Neuronal stem cell (in vitro differentiated cells): Measurements from ENCODE around the gene TXLNA.
A peak's percentile ranks its signal among the peaks of the same experiment; 100 is the strongest.

Experiments
- DNase-seq: peaks from one replicate; pipeline ENCODE4 v3.0.0-alpha.2; 2013; ENCODE audit warnings: low spot score
- H2AFZ ChIP-seq: one replicate; pipeline ENCODE4 v1.6.1; 2013; ENCODE audit warnings: mild to moderate bottlenecking, low read length, inconsistent platforms
- H2AK5ac ChIP-seq: 2 replicates; pipeline ENCODE4 v1.6.1; 2013; ENCODE audit warnings: low read depth, mild to moderate bottlenecking, inconsistent platforms, low read length, moderate library complexity, mixed read lengths
- H2BK120ac ChIP-seq: 2 replicates; pipeline ENCODE4 v1.6.1; 2013; ENCODE audit warnings: low read depth, mild to moderate bottlenecking, inconsistent platforms, low read length, moderate library complexity, mixed read lengths
- H2BK12ac ChIP-seq: one replicate; pipeline ENCODE4 v1.6.1; 2013; ENCODE audit warnings: low read length, inconsistent platforms
- H2BK15ac ChIP-seq: 2 replicates; pipeline ENCODE4 v1.6.1; 2013; ENCODE audit warnings: mild to moderate bottlenecking, low read length, inconsistent platforms, mixed read lengths
- H2BK5ac ChIP-seq: one replicate; pipeline ENCODE4 v1.6.1; 2013; ENCODE audit warnings: inconsistent platforms, mild to moderate bottlenecking, low read length, moderate library complexity
- H3K14ac ChIP-seq: one replicate; pipeline ENCODE4 v1.6.1; 2013; ENCODE audit warnings: low read length, inconsistent platforms
- H3K18ac ChIP-seq: 2 replicates; pipeline ENCODE4 v1.6.1; 2013; ENCODE audit warnings: low read length, inconsistent platforms
- H3K23ac ChIP-seq: 2 replicates; pipeline ENCODE4 v1.6.1; 2013; ENCODE audit warnings: low read depth, mild to moderate bottlenecking, mixed read lengths, low read length, inconsistent platforms; ENCODE audit not compliant: poor library complexity
- H3K27ac ChIP-seq: replicated peaks from 3 replicates; pipeline ENCODE4 v1.5.1; 2013; ENCODE audit warnings: low read length, inconsistent platforms
- H3K27me3 ChIP-seq, 3 experiments: 2 replicates each; pipeline ENCODE4 v1.6.1; 2013; ENCODE audit warnings: low read length in 3 of 3, mild to moderate bottlenecking in 2 of 3, inconsistent platforms in 1 of 3, low read depth in 1 of 3, mixed read lengths in 1 of 3, moderate library complexity in 1 of 3; ENCODE audit not compliant: control insufficient read depth in 3 of 3, insufficient read depth in 3 of 3
- H3K36me3 ChIP-seq, 2 donors: replicated peaks in 1 of 2; 2 replicates each; pipeline ENCODE4 v1.6.1; 2013; ENCODE audit warnings: low read length in 2 of 2; ENCODE audit not compliant: control insufficient read depth in 2 of 2, insufficient read depth in 2 of 2
- H3K4ac ChIP-seq: 2 replicates; pipeline ENCODE4 v1.6.1; 2013; ENCODE audit warnings: inconsistent platforms, mild to moderate bottlenecking, low read length, moderate library complexity
- H3K4me1 ChIP-seq, 2 donors: 1 replicate in 1 of 2; 2 replicates in 1 of 2; pipeline ENCODE4 v1.6.1; 2013; ENCODE audit warnings: low read length in 2 of 2, low read depth in 1 of 2; ENCODE audit not compliant: control insufficient read depth in 2 of 2, insufficient read depth in 1 of 2
- H3K4me2 ChIP-seq: one replicate; pipeline ENCODE4 v1.6.1; 2013; ENCODE audit warnings: mild to moderate bottlenecking, low read length, inconsistent platforms; ENCODE audit not compliant: insufficient read depth, poor library complexity, severe bottlenecking
- H3K4me3 ChIP-seq, 2 donors: 2 replicates each; pipeline ENCODE4 v1.5.1; 2013; ENCODE audit warnings: low read length in 2 of 2, mild to moderate bottlenecking in 2 of 2, inconsistent platforms in 1 of 2, moderate library complexity in 1 of 2
- H3K79me1 ChIP-seq: one replicate; pipeline ENCODE4 v1.6.1; 2013; ENCODE audit warnings: low read depth, mild to moderate bottlenecking, inconsistent platforms, low read length, moderate library complexity
- H3K9ac ChIP-seq: one replicate; pipeline ENCODE4 v1.6.1; 2013; ENCODE audit warnings: mild to moderate bottlenecking, low read depth, low read length, inconsistent platforms; ENCODE audit not compliant: poor library complexity
- H3K9me3 ChIP-seq, 2 donors: replicated peaks in 1 of 2; 2 replicates each; pipeline versions ENCODE3 to v1.6.1; 2013; ENCODE audit warnings: low read length in 2 of 2, mild to moderate bottlenecking in 2 of 2, inconsistent platforms in 1 of 2, low read depth in 1 of 2, mixed read lengths in 1 of 2, moderate library complexity in 1 of 2; ENCODE audit not compliant: control insufficient read depth in 2 of 2, insufficient read depth in 1 of 2
- H4K8ac ChIP-seq: one replicate; pipeline ENCODE4 v1.6.1; 2013; ENCODE audit warnings: low read depth, mild to moderate bottlenecking, inconsistent platforms, low read length, moderate library complexity
- H4K91ac ChIP-seq: one replicate; pipeline ENCODE4 v1.6.1; 2013; ENCODE audit warnings: low read length, low read depth, mild to moderate bottlenecking, inconsistent platforms; ENCODE audit not compliant: poor library complexity
- WGBS, 2 donors: extraction: QIAGEN DNeasy Blood & Tissue Kit; methylation state at CpG; one replicate each; pipeline ENCODE4 v1.1.7; 2013; ENCODE audit warnings: missing lambda C conversion rate in 2 of 2, mixed read lengths in 1 of 2; ENCODE audit not compliant: insufficient read length in 2 of 2, insufficient replicate concordance in 1 of 2; ENCODE audit errors: extremely low coverage in 2 of 2; 5-methylcytosine and 5-hydroxymethylcytosine counted together

Gene TXLNA

GRCh38 chr1:32182060-32182459 is 2.6 kb downstream of the TXLNA start:
- Histone ChIP-seq H4K91ac (no peak overlapping the region), H2AK5ac (no peak overlapping the region), H3K4me3 (no peak overlapping the region), H3K27me3 (no peaks in the 10 kb centered on the region), H2BK120ac (no peak overlapping the region), H3K27ac (no peak overlapping the region), H3K4me1 (peaks cover 11 to 15% of the 10 kb centered on the region in 2 donors), H3K18ac (no peak overlapping the region), H2BK12ac (no peak overlapping the region), H3K14ac (no peak overlapping the region), H3K23ac (no peak overlapping the region), H3K4ac (no peak overlapping the region), H2BK15ac (no peak overlapping the region), H4K8ac (no peak overlapping the region), H3K36me3 (peaks cover 27 to 60% of the 10 kb centered on the region in 2 donors), H3K9ac (no peak overlapping the region), H3K79me1 (peaks cover 11% of the 10 kb centered on the region), H3K9me3 (no peaks in the 10 kb centered on the region), H2BK5ac (no peak overlapping the region), H3K4me2 (no peak overlapping the region), H2AFZ (no peak overlapping the region)
- DNase-seq, result no peak
- no CpG with 5 or more reads among the region's 6 CpGs for WGBS, 2 donors

- Histone ChIP-seq H3K36me3 (peaks cover 46 to 86% of the 10 kb centered on the region in 2 donors), H2BK5ac (no peak overlapping the region), H2AK5ac (no peak overlapping the region), H3K4me3 (peak overlapping the region in 1 of 2 donors; percentile 49), H2BK12ac (no peak overlapping the region), H2BK15ac (no peak overlapping the region), H3K27me3 (no peaks in the 10 kb centered on the region), H3K79me1 (peaks cover 11% of the 10 kb centered on the region), H3K9ac (no peak overlapping the region), H3K23ac (no peak overlapping the region), H2AFZ (no peak overlapping the region), H4K8ac (no peak overlapping the region), H3K4me1 (peaks cover 7 to 8% of the 10 kb centered on the region in 2 donors), H3K27ac (no peak overlapping the region), H2BK120ac (no peak overlapping the region), H3K9me3 (no peaks in the 10 kb centered on the region), H3K14ac (no peak overlapping the region), H3K4ac (no peak overlapping the region), H3K4me2 (no peak overlapping the region), H4K91ac (no peak overlapping the region), H3K18ac (no peak overlapping the region)
- no peak for DNase-seq
Observed at GRCh38 chr1:32184650-32185049, 5.2 kb downstream of the TXLNA start.

GRCh38 chr1:32186077-32186476 is 6.6 kb downstream of the TXLNA start:
- Histone ChIP-seq H2AK5ac (no peak overlapping the region), H3K9me3 (no peaks in the 10 kb centered on the region)

GRCh38 chr1:32186491-32186890 is 7.0 kb downstream of the TXLNA start:
- peaks cover 0 to 1% of the 10 kb centered on the region in 2 donors for H3K4me1 ChIP-seq
- H3K27me3 ChIP-seq, result no peaks in the 10 kb centered on the region
- peaks cover 2% of the 10 kb centered on the region for H3K79me1 ChIP-seq
- H2BK12ac ChIP-seq, result no peak overlapping the region
- H3K9me3 ChIP-seq, result no peaks in the 10 kb centered on the region
- H4K8ac ChIP-seq, result no peak overlapping the region
- H2BK5ac ChIP-seq, result no peak overlapping the region
- H3K9ac ChIP-seq, result no peak overlapping the region
- H3K18ac ChIP-seq, result no peak overlapping the region
- no peak overlapping the region for H3K14ac ChIP-seq
- H2AFZ ChIP-seq, result no peak overlapping the region
- H3K4ac ChIP-seq, result no peak overlapping the region
- H2BK15ac ChIP-seq, result no peak overlapping the region
- no peak overlapping the region for H3K23ac ChIP-seq
- H2BK120ac ChIP-seq, result no peak overlapping the region
- WGBS, 2 donors, result no CpG with 5 or more reads among the region's 2 CpGs
- H3K27ac ChIP-seq, result no peak overlapping the region
- peaks cover 58 to 92% of the 10 kb centered on the region in 2 donors for H3K36me3 ChIP-seq
- no peak overlapping the region for H3K4me2 ChIP-seq
- no peak for DNase-seq
- H4K91ac ChIP-seq, result no peak overlapping the region
- H2AK5ac ChIP-seq, result no peak overlapping the region
- H3K4me3 ChIP-seq, result no peak overlapping the region

More at GRCh38 chr1:32186077-32186476, 6.6 kb downstream of the TXLNA start:
- Histone ChIP-seq H3K36me3 (peaks cover 57 to 92% of the 10 kb centered on the region in 2 donors), H2BK15ac (no peak overlapping the region), H2BK12ac (no peak overlapping the region), H3K4me2 (no peak overlapping the region), H3K27ac (no peak overlapping the region), H4K91ac (no peak overlapping the region), H2BK5ac (no peak overlapping the region), H3K14ac (no peak overlapping the region), H3K23ac (no peak overlapping the region), H4K8ac (no peak overlapping the region), H2BK120ac (no peak overlapping the region), H3K4me3 (no peak overlapping the region), H3K18ac (no peak overlapping the region), H3K79me1 (peaks cover 4% of the 10 kb centered on the region), H3K4ac (no peak overlapping the region), H3K4me1 (peaks cover 2 to 4% of the 10 kb centered on the region in 2 donors), H3K27me3 (no peaks in the 10 kb centered on the region), H2AFZ (no peak overlapping the region), H3K9ac (no peak overlapping the region)
- 100% methylated on average over 1 of the region's 2 CpGs; no CpG with 5 or more reads in 1 of the 2 donors for WGBS, 2 donors
- no peak for DNase-seq
